DMS114 treated with DMSO at 0.1 percent for 48 hours (cell line): ENCODE data around the gene VWA1.
"Not testable (repeated sequence)": the region's sequence is repeated elsewhere in the genome, so short reads cannot be mapped to it uniquely, and the experiment has no call there.

Experiments
- DNase-seq: peaks from one replicate; lab custom pipeline; 2025; ENCODE audit not compliant: unreplicated experiment; lab: John Stamatoyannopoulos, UW

VWA1 gene

DNA sequence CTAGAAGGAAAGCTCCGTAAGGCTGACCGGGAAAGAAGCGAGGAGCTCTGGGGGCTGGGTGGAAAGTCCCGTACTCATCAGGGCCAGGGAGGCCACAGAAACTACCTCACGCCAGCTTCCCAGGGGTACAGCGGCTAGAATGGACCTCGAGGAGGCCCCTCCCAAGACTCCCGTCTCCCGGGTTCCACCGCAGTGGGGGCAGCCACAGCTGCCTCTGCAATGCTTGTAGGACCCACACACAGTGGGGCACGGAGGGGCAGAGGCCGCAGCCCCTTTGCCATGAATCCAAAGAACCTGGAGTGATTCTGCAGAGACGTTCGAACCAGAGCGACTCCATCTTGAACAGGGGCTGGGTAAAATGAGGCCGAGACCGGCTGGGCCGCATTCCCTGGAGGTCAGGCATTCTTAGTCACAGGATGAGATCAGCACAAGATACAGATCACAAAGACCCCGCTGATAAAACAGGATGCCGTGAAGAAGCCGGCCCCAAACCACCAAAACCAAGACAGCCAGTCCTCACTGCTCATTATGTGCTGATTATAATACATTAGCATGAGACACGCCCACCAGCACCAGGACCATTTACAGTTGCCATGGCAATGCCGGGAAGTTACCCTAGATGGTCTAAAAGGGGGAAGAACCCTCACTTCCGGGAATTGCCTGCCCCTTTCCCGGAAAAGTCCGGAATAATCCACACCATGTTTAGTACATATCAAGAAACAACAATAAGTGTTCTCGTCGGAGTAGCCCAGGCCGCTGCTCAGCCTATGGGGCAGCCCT is 12.8 kb upstream of the VWA1 start:
- DNase-seq: no peak

DNA sequence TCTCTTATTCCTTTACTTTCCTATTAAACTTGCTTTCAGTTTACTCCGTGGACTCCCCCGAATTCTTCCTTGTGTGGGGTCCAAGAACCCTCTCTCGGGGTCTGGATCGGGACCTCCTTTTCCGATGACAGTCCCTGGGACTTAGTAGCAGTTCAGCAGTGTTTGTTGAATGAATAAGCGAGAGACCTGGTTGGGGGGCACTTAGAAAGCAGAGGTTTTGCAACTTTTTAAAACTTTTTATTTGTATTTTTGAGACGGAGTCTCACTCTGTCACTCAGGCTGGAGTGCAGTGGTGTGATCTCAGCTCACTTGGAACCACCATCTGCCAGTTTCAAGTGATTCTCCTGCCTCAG is 12.3 kb upstream of the VWA1 start:
- no peak for DNase-seq

DNA sequence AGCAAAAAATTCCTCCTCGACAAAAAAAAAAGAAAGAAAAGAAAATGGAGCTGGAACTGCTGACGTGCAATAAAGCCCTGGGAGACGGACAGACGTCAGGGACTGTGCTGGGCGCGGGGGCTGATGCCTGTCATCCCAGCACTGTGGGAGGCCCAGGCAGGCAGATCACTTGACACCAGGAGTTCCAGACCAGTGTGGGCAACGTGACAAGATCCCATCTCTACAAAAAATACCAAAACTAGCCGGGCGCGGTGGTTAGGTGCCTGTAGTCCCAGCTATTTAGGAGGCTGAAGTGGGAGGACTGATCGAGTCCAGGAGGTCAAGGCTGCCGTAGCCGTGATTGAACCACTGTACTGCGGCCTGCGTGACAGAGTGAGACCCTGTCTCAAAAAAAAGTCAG is 10.8 kb upstream of the VWA1 start:
- DNase-seq: no peak

DNA sequence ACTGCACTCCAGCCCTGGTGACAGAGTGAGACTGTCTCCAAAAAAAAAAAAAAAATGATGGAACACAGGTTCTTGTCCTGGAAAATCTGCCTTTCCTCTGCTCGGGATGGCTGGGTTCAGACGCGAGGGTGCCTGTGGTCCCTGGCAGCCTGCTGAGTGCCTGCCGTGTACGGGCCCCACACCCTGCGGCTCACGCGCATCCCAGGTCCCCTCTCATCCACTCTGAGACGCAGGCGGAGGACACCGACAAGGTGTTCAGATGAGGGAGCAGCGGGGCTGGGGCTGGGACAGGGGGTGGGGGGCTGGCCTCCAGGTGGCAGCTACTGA is 10.1 kb upstream of the VWA1 start:
- DNase-seq: no peak

DNA sequence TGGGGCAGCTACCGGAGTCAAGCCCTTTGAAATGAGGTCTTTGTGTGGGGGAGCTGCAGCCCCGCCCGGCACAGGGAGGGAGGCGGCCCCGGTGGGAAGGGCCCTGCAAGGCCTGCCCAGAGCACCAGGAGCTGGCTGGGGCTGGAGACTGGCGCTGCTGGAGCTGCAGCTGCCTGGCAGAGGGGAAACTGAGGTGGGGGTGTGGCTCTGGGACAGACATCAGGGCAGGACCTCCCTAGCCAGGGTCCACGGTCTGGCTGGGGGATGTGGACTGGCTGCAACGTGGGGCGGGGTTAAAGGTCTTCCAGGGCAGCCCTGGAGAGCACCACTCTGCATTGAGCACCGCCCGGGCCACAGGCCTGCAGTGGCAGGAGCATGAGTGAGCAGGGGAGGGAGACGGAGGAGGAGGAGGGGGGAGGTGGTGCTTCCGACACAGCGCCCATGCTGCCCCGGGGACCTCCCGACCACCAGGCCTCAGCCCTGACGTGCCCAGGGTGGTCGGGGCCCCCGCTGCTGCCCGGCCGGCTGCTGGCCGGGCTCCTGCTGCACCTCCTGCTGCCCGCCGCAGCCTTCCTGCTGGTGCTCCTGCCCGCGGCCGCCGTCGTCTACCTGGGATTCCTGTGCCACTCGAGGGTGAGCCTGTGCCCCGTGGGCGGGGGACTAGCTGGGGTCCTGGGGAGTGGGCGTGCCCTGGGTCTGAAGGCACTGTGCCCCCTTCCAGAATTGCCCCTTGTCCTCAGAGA is 9.6 kb upstream of the VWA1 start:
- no peak for DNase-seq

DNA sequence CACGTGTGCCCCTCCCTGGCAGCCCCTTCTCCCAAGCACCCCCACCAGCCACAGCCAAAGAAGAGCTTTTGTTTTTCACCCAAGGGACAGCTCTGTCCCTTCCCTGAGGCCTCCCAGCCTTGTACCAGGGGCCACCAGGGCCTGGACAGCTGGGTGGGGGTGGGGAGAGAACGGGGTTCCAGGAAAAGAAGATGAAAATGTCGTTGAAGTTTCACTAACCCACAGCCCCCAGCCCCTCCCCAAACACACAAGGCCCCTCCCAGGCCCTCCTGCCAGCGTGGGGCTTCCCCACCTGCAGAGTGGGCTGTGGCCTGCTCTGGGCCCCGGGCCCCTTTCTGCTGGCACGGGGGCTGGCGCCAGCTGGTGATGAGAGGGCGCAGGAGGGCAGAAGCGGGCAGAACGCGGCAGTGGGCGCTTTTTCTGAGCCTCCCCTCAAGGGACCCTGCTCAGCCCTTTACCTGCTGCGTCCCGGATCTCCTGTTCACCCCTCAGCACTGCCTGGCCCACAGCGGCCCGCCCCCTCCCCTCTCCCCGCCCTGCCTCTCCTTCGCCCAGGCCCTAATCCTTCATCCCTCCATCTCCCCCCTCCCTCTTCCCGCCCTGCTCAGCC is 8.9 kb upstream of the VWA1 start:
- no peak for DNase-seq

DNA sequence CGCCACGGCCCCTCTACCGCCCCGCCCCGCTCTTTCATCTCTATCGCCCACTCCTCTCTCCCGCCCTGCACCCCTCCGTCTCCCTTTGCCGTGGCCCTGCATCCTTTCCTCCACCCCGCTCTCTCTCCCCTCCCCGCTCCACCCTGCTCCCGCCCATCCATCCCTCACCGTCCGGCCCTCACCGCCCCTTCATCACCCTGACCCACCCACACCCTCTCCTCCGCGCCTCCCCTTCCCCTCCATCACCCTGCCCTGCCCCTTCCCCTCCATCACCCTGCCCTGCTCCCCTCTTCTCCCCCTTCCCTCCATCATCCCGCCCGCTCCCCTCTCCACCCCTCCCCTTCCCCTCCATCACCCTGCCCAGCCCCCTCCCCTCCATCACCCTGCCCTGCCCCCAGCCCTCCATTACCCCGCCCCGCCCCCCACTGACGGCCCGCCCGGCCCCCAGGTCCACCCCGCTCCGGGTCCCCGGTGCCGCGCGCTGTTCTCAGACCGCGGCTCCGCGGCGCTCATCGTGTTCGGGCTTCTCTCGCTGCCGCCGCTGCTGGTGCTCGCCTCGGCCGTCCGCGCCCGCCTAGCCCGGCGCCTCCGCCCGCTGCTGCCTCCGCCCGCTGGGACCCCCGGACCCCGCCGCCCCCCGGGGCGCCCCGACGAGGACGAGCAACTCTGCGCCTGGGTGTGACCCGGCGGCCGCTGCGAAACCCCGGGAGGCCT is 8.2 kb upstream of the VWA1 start:
- no peak for DNase-seq

DNA sequence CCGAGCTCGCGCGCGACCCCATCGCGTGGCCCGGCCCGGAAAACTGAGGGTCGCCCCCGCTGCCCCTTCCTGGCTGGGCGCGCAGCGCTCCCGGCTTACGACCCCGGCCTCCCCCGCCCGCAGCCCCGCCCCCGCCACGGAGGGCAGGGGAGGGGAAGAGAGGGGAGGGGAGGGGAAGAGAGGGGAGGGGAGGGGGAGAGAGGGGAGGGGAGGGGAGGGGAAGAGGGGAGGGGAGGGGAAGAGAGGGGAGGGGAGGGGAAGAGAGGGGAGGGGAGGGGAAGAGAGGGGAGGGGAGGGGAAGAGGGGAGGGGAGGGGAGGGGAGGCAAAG is 7.7 kb upstream of the VWA1 start:
- DNase-seq: no peak

DNA sequence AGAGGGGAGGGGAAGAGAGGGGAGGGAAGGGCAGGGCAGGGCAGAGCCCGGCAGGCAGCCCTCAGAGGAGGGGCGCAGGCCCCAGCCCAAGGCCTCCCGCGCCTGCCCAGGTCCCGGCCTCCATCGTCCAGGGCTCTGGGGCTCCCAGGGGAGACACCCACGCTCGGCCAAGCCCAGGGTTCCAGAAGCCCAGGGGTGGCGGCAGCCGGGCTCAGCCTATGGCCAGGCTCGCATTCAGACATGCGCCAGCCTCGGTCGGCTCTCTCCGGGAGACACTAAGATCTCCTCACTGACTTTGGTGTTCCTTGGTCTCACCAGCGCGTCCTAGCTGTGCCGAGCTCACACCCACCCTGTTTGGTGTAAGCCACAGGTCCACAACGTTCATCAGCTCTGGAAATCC is 7.3 kb upstream of the VWA1 start:
- no peak for DNase-seq

DNA sequence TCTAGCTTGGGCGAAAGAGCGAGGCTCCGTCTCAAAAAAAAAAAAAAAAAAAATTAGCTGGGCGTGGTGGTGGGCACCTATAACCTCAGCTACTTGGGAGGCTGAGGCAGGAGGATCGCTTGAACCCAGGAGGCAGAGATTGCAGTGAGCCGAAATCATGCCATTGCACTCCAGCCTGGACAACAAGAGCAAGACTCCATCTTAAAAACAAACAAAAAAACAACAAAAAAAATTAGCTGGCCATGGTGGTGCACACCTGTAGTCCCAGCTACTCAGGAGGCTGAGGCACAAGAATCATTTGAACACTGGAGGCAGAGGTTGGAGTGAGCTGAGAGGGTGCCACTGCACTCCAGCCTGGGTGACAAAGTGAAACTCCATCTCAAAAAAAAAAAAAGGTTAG is 6.5 kb upstream of the VWA1 start:
- DNase-seq: not testable (repeated sequence)

DNA sequence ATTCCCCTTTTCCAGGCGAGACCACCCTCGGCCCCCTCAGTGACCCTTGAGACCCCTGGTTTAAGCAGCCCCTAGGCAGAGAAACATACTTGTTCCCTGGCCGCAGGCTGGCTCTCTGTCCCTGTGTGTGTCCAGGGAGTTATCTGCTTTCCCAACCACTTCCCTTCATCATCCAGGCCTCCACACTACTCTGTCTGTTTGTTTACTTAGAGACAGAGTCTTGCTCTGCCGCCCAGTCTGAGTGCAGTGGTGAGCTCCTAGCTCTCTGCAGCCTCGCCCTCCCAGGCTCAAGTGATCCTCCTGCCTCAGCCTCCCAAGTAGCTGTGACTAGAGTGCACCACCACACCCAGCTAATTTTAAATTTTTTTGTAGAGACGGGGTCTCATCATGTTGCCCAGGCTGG is 5.8 kb upstream of the VWA1 start:
- no peak for DNase-seq

DNA sequence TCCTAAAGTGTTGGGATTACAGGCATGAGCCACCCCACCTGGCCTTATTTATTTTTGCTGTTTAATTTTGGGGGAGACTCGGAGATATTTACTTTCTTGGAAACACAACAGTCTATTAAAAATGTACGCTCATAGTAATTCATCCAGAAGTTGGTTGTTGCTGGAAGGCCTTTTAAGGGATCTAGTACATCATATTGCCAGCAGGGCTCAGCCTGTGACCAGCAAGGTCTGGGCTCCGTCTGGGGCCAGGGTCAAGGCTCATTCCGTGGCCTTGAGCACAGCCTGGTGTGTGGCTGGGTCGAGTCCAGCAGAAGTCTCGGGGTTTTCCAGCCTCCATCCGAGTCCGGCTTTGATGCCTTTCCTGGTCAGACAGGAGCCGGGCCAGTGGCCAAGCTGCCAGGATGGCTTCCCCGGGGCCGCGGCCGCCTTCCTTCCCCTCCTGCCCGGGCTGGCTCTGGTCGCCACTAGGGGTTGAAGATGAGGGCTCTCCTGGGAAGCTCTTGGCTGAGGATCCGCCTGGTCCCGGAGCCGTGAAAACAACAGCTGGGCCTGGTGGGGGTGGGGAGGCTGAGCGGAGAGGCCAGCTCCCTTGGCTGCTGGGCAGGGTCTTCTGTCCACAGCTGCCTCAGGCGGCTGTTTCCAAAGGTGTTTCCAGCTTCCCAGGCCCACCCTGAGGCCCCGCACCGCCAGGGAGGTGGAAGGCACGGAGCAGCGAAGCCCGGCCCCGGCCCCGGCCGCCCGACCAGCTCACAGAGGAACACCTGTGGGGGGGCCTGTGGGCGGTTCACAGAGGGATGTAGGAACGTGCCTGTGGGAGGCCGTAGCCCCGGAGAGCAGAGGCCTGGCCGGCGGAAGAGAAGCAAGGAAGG is 5.1 kb upstream of the VWA1 start:
- no peak for DNase-seq

DNA sequence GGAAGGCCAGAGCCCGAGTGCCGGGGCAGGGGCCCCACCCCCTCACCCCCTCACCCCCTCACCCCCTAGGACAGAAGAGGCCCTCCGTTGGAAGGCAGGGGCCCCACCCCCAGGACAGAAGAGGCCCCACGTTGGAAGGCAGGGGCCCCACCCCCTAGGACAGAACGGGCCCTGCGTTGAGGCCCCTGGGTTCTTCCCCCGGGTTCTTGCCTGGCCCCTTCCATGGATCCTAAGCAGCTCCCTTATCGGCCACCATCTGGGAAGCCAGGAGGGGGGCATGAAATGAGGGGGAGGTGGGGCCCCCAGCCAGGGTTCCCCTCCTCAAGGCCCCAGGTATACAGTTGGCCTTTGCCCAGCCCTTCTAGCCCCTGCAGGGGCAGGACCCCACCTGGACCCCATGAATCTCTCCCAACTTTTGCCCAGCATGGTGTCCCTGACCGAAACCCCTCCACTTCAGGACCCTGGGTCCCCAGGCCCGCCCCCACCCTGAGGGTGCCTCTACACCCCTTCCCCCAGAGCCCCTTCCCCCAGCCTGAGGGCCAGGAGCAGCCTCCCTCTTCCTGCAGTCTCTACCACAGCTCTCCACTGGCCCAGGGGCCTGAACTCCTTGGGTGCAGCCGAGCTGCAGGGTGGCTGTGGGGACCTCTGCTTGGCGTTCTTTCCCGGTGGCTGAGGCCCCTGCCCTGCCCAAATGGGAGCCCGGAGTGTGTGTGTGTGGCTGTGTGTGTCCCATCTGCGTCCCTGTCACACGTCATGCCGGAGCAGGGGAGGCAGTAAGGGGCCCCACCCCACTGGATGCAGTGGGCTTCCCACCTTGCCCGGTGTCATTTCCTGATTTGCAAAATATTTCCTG is 4.3 kb upstream of the VWA1 start:
- DNase-seq: no peak

DNA sequence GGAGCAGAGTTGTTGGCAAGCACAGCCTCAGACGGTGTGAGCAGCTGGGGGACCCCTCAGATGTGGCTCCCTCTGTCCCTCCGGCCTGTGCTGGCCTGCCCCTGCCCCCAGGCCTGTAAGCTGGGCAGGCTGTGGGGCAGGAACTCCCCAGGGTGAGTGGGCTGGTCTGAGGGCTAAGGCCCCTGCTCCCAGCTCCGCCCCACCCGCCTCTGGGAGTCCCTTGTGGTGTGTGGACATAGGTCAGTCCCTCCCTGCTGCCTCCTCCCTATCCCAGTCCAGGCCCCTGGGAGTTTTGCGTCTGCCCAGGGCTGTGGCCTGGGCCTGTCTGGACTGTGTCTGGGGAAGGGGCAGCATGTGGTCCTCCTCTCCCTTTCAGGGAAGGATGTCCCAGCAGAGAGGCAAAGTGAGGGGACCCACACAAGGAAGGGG is 3.6 kb upstream of the VWA1 start:
- DNase-seq: no peak

DNA sequence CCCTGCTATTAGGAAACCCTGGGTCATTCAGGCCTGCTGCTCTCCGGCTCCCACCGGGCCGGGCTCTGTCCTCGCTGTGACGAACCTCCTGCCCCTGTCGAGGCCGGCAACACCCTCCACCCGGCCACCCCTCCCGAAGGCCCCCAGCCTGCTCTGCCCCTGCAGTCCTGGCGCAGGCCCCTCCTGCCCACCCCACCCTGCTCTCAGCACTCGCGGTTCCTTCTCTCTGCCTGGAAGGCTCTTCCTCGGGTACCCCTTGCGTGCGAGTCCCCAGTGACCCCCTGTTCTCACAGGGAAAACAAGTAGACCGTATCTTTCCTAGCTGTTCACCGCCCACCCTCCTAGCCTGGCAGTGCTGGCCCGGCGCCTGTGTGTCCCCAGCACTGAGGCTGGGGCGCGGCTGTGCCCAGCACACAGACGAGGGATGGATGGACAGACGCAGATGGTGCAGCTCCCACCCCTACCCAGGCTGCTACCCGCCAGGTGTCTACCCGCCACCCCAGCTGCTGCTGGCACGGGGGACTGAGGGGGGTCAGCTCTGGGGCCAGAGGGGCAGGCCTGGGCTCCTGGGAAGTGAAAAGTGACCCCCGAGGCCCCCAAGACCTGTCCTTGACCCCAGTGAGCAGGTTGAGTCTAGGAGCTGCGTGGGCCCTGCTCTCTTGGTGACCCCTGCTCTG is 3.1 kb upstream of the VWA1 start:
- no peak for DNase-seq

DNA sequence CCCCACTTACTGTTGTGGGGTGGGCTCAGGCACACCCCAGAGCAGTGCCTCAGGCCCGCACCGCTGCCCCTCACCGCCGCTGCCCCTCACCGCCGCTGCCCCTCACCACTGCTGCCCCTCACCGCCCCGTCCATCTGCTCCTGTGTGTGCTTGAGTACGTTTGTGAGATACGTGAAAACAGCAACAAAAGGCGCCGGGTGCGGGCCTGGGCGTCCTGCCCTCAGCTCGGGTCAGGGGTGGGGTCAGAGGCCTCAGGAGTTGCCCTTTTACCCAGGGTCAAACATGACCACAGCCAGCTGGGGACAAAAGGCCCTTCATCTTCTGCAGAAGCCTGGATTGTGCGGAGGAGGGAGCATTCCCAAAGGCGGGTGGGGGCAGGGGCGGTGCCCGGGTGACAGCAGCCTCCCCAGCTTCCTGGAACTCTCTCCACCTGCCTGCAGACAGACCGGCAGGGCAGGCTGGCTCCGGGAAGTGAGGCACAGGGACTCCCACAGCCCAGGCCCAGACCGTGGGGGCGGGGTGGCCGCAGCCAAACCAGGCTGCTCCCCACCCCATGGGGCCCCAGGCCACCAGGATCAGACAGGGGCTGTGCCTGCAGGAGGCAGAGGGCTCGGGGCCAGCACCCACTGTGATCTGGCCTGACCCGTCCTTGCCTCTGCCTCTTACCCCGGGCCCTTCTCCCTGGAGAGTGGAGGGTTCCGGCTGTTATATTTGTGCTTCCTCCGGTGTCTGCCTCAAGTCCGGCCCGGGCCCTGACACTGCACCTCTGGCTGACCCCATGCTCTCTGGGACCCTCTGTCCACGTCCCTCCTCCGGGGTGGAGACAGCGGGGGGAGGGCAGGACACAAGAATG is 2.3 kb upstream of the VWA1 start:
- DNase-seq: no peak

DNA sequence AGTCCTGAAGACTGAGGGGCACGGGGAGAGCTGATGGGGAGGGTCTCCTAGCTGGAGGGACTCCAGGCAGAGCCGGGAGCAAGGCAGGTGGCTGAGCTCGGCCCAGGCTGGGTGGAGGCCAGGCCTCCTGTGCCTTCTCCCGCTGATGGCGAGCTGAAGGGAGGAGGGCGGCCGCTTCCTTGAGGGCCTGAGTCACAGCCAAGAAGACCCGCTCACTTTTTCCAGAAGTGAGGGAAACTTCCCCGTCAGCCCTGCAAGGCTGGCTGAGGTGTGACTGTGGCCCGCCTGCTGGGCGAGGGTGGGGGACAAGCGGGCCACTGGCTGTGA is 1.7 kb upstream of the VWA1 start:
- DNase-seq: no peak

DNA sequence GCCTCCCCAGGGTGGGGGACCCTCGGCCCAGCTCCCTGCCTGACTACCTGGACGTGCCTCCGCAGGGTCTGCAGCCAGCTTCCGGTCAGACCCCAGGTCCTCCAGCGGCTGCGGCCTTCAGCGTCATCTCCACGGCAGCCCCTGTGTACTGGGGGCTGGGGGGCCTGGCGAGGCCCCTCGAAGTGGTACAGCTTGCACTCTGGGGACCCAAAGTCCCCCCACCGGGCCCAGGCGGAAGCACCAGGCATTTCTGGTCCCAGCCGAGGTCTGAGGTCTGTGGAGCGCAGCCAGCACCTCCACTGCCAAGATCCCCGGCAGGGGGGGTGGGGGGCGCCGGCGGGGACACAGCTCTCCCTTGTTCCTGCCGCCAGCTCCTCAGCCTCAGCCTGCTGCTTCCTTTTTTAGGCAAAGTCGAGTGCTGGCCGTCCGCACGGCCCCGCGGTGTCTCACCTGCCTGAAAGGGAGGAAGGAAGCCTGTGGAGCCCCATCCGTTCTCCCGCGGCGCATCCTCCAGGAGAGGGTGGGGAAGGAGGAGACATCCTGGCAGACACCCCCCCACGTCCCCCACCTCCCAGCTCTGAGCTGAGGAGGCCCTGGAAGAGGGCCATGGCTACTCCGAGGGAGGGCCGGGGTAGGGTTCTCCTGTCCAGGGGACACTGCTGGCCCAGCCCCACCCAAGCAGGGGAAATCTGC is 1.2 kb upstream of the VWA1 start:
- no peak for DNase-seq

DNA sequence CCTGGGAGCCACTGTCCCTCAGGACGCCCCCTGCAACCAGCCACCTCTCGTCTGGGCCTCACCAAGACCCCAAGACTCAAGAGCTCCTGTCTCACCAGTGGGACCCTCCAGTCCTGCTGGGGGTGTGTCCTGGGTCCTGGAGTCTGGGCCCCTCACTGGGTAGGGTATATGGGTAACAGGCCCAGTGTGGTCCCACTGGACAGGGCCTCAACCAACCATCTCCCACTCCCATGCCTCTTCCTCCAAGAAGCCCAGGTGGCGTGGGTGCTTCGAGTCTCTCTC is 725 bp upstream of the VWA1 start:
- no peak for DNase-seq
